Muscle of leg (tissue), 11 donors: ENCODE results near the gene CELA2A. TPM values are rescaled to one million over a fixed set of nuclear protein-coding genes. Genes with fewer than 3 reads are reported as not detected.
"Not testable (repeated sequence)": the region's sequence is repeated elsewhere in the genome, so short reads cannot be mapped to it uniquely, and the experiment has no call there.

Experiments used
- DNase-seq: peaks from one replicate; pipeline ENCODE4 v3.0.0; 2013
- H3K27ac ChIP-seq: one replicate; pipeline ENCODE4 v1.5.1; 2013; ENCODE audit warnings: mild to moderate bottlenecking, low read length, control low read depth
- H3K27me3 ChIP-seq: one replicate; pipeline ENCODE4 v1.6.1; 2013; ENCODE audit warnings: low read length; ENCODE audit not compliant: control insufficient read depth, insufficient read depth
- H3K36me3 ChIP-seq: one replicate; pipeline ENCODE4 v1.6.1; 2013; ENCODE audit warnings: low read length; ENCODE audit not compliant: control insufficient read depth, insufficient read depth
- H3K4me1 ChIP-seq: one replicate; pipeline ENCODE4 v1.6.1; 2013; ENCODE audit warnings: low read length; ENCODE audit not compliant: control insufficient read depth, insufficient read depth
- H3K4me3 ChIP-seq: one replicate; pipeline ENCODE4 v1.5.1; 2013; ENCODE audit warnings: low read length, control low read depth
- H3K9me3 ChIP-seq: replicated peaks from 2 replicates; pipeline ENCODE4 v1.6.1; 2013; ENCODE audit warnings: low read depth, low read length; ENCODE audit not compliant: control insufficient read depth
- WGBS: methylation state at CpG from one replicate; pipeline ENCODE4 v1.1.5; 2013; ENCODE audit warnings: missing lambda C conversion rate; ENCODE audit not compliant: insufficient coverage; 5-methylcytosine and 5-hydroxymethylcytosine counted together
- polyA plus RNA-seq, 8 donors: library from polyadenylated mRNA; unstranded; fragments of 120-200 nt; gene quantifications; one replicate each; pipeline versions ENCODE4 v1.2.1 to v1.2.3, GENCODE V29; 2013; ENCODE audit warnings: inconsistent platforms in 1 of 8, low replicate concordance in 1 of 8; ENCODE audit not compliant: insufficient read length in 8 of 8, insufficient read depth in 1 of 8
- total RNA-seq: library from RNA; stranded (reverse); fragments of 120-200 nt; gene quantifications from one replicate; pipeline ENCODE4 v1.2.4, GENCODE V29; 2013

The CELA2A gene
- total and polyA plus RNA-seq, 9 donors = 0.13 to 0.40 (median 0.38) TPM; not detected in 5

DNA sequence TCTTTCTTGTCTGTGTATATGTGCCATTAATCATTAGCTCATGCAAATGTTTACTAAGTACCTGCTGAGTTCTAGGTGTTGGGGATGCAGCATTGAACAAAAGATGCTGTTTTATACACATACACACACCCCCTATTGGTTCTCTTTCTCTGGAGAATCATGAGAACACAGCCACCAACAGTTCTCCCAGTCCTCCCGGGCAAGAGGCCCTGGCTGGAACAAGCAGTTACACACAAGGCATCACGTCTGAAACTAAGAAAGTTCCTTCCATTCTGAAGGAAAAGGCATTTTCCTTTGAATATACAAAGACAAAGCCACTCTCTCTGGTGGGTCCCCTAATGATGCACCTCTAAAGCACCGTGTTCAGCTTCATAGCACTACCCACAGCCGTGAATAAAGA lies 56.7 kb downstream of the CELA2A start:
- no peak overlapping the region for H3K4me3 ChIP-seq
- H3K4me1 ChIP-seq = no peaks in the 10 kb centered on the region
- H3K9me3 ChIP-seq = no peaks in the 10 kb centered on the region
- H3K36me3 ChIP-seq = peaks cover 30% of the 10 kb centered on the region
- no peak for DNase-seq
- H3K27me3 ChIP-seq = no peaks in the 10 kb centered on the region
- no peak overlapping the region for H3K27ac ChIP-seq
- WGBS = 81% methylated on average over 4 of the region's 4 CpGs

DNA sequence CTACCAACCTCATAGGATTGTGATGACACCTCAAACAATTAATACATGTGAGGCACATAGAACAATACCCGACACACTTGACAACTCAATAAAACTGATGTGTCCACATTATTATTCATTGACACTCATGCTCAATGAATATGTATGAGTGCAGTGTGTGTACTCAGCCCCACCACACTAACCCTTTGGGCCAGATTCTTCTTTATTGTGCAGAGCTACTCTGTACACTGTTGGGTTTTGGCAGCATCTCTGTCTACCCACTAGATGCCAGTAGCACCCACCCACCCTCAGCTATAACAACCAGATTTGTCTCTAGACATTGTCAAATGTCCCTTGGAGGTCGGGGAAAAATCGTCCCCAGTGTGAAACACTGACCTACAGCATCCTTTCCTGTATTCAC lies 57.4 kb downstream of the CELA2A start:
- DNase-seq = no peak
- 90% methylated on average over 2 of the region's 3 CpGs for WGBS
- no peaks in the 10 kb centered on the region for H3K4me1 ChIP-seq
- no peak overlapping the region for H3K4me3 ChIP-seq
- no peaks in the 10 kb centered on the region for H3K9me3 ChIP-seq
- no peak overlapping the region for H3K27ac ChIP-seq
- peaks cover 30% of the 10 kb centered on the region for H3K36me3 ChIP-seq
- no peaks in the 10 kb centered on the region for H3K27me3 ChIP-seq

DNA sequence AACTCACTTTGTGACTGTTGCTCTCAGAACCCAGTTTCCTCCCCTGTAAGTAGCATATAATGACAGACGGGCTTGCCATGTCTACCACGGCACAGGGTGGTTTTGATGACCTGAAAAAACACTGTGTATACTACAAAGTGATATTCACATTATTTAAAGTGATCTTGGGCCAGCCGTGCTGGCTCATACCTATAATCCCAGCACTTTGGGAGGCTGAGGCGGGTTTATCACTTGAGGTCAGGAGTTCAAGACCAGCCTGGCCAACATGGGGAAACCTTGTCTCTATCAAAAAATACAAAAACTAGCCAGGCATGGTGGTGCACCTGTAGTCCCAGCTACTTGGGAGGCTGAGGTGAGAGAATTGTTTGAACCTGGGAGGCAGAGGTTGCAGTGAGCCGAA lies 58.0 kb downstream of the CELA2A start:
- not testable (repeated sequence) for H3K27ac ChIP-seq, H3K9me3 ChIP-seq, H3K4me1 ChIP-seq, DNase-seq, H3K4me3 ChIP-seq, H3K27me3 ChIP-seq
- no CpG with 5 or more reads among the region's 5 CpGs for WGBS
- peaks cover 30% of the 10 kb centered on the region for H3K36me3 ChIP-seq

DNA sequence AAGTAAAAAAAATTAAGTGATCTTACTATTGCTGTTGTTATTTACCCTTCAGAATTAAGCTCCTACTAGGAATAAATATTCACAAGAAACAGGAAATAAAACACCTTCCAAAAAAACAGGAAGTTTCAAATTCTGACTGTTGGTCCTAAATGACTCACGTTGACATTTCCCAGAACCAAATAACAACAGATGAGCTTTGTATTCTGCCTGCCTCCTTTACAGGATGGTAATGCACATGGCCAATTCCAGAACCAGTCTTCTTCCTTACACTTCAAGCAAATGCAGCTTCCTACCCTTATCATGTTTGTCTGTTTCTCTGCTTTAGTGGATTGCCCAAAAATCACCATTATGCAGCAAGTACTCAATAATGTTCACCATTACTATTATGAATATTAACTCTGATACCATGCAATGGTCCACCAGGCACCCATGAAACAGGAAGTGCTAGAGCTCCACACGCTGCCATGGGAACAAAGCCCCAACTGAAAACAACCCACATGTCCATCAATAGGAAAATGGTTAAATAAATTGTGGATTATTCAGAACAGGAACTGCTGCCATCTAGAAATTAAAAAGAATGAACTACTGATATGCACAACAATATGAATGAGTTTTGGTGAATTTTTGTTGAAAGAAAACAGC lies 58.6 kb downstream of the CELA2A start:
- Histone ChIP-seq H3K27me3 (no peaks in the 10 kb centered on the region), H3K4me3 (no peak overlapping the region), H3K27ac (no peak overlapping the region), H3K4me1 (no peaks in the 10 kb centered on the region), H3K9me3 (no peaks in the 10 kb centered on the region), H3K36me3 (peaks cover 30% of the 10 kb centered on the region)
- DNase-seq = no peak
- 40% methylated on average over 1 of the region's 2 CpGs for WGBS

DNA sequence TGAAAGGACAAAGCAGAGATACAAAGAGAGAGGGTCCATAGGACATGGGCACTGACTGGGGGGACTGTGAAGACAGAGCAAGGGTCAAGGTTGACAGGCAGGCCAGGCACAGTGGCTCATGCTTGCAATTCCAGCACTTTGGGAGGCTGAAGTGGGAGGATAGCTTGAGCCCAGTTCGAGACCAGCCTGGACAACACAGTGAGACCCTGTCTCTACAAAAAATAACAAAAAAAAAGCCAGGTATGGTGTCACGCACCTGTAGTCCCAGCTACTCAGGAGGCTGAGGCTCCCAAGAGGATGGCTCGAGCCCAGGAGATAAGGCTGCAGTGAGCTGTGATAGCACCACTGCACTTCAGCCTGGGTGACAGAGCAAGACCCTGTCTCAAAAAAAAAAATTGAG lies 63.1 kb downstream of the CELA2A start:
- H3K9me3 ChIP-seq = no peaks in the 10 kb centered on the region
- no peaks in the 10 kb centered on the region for H3K27me3 ChIP-seq
- H3K4me1 ChIP-seq = peaks cover 10% of the 10 kb centered on the region
- no peak overlapping the region for H3K27ac ChIP-seq
- peaks cover 18% of the 10 kb centered on the region for H3K36me3 ChIP-seq
- WGBS = 79% methylated on average over 3 of the region's 3 CpGs
- no peak for DNase-seq
- no peak overlapping the region for H3K4me3 ChIP-seq

DNA sequence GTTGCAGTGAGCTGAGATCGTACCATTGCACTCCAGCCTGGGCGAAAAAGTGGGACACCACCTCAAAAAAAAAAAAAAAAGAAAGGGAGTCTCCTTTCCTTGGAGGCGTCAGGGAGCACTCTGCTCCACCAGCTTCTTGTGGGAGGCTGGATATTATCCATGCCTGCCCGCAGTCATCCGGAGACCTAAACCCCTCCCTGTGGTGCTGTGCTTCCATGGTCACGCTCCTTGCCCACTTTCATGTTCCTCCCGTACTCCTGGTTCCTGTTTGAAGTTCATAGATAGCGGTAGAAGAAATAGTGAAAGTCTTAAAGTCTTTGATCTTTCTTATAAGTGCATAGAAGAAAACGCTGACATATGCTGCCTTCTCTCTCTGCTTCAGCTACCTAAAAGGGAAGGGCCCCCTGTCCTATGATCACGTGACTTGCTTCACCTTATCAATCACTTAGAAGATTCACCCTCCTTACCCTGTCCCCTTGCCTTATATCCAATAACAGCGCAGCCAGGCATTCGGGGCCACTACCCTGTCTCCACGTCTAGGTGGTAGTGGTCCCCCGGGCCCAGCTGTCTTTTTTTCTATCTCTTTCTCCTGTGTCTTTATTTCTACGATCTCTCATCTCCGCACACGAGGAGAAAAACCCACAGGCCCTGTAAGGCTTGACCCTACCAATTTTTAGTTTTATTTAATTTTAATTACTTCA lies 64.8 kb downstream of the CELA2A start:
- WGBS = 92% methylated on average over 10 of the region's 17 CpGs
- peaks cover 16% of the 10 kb centered on the region for H3K36me3 ChIP-seq
- not testable (repeated sequence) for H3K9me3 ChIP-seq, H3K27me3 ChIP-seq, DNase-seq, H3K27ac ChIP-seq, H3K4me3 ChIP-seq
- H3K4me1 ChIP-seq = peaks cover 21% of the 10 kb centered on the region

Other genes with a start within 250 kb of the CELA2A start
- gene FHAD1, start 209.5 kb upstream of the CELA2A start, total RNA-seq = 1.7 TPM
- 1 to 10 TPM in 7 of 8 donors, under 1 TPM in 1; 0.82 to 2.1 (median 1.3) TPM for gene FHAD1, start 209.5 kb upstream of the CELA2A start, polyA plus RNA-seq
- gene EFHD2, start 46.8 kb upstream of the CELA2A start, total RNA-seq = 18.3 TPM
- gene EFHD2, start 46.8 kb upstream of the CELA2A start, polyA plus RNA-seq = 10 to 100 TPM; 28.2 to 40.8 (median 34.0) TPM
- 0.13 TPM for gene CTRC, start 18.3 kb upstream of the CELA2A start, total RNA-seq
- 1 to 10 TPM in 2 of 8 donors, under 1 TPM in 6; 0.07 to 2.2 (median 0.46) TPM for gene CTRC, start 18.3 kb upstream of the CELA2A start, polyA plus RNA-seq
- 2.7 TPM for gene CELA2B, start 19.4 kb downstream of the CELA2A start, total RNA-seq
- 1 to 10 TPM; 2.2 to 5.7 (median 3.6) TPM for gene CELA2B, start 19.4 kb downstream of the CELA2A start, polyA plus RNA-seq
- 9.4 TPM for gene CASP9, start 67.5 kb downstream of the CELA2A start, total RNA-seq
- 10 to 100 TPM; 15.1 to 21.4 (median 18.5) TPM for gene CASP9, start 67.5 kb downstream of the CELA2A start, polyA plus RNA-seq
- gene DNAJC16, start 70.1 kb downstream of the CELA2A start, total RNA-seq = 10.7 TPM
- 10 to 100 TPM; 10.6 to 16.5 (median 13.1) TPM for gene DNAJC16, start 70.1 kb downstream of the CELA2A start, polyA plus RNA-seq
- 4.3 TPM for gene AGMAT, start 128.3 kb downstream of the CELA2A start, total RNA-seq
- 1 to 10 TPM; 1.4 to 5.1 (median 2.6) TPM for gene AGMAT, start 128.3 kb downstream of the CELA2A start, polyA plus RNA-seq
- 20.6 TPM for gene DDI2, start 160.7 kb downstream of the CELA2A start, total RNA-seq
- gene DDI2, start 160.7 kb downstream of the CELA2A start, polyA plus RNA-seq = 10 to 100 TPM; 12.3 to 24.1 (median 18.2) TPM
- gene PLEKHM2, start 227.6 kb downstream of the CELA2A start, total RNA-seq = 29.9 TPM
- gene PLEKHM2, start 227.6 kb downstream of the CELA2A start, polyA plus RNA-seq = 10 to 100 TPM; 40.2 to 55.6 (median 51.1) TPM